BE2C (cell line): ENCODE results near the gene TNNI2.

Experiments
- DNase-seq: peaks from one replicate; pipeline ENCODE4 v3.0.0-alpha.2; 2020
- H3K27me3 ChIP-seq: fragments of 250-450 bp; sonication (Bioruptor Pico); 2 replicates; pipeline ENCODE4 v1.5.1; 2020; ENCODE audit warnings: mild to moderate bottlenecking
- H3K36me3 ChIP-seq: fragments of 250-450 bp; sonication (Bioruptor Pico); 2 replicates; pipeline ENCODE4 v1.5.1; 2020; ENCODE audit warnings: mild to moderate bottlenecking
- H3K4me1 ChIP-seq: fragments of 250-450 bp; sonication (Bioruptor Pico); 2 replicates; pipeline ENCODE4 v1.5.1; 2020
- H3K4me3 ChIP-seq: 2 replicates; pipeline ENCODE4 v1.5.1; 2011; ENCODE audit warnings: low read depth, low read length
- H3K9me3 ChIP-seq: fragments of 250-450 bp; sonication (Bioruptor Pico); 2 replicates; pipeline ENCODE4 v1.5.1; 2020
- CTCF ChIP-seq: IDR thresholded peaks from 2 replicates; pipeline ENCODE4 v1.5.1; 2012; ENCODE audit warnings: mild to moderate bottlenecking, low read depth, low read length

TNNI2 gene

GRCh38 chr11:1878137-1879031, 39.6 kb downstream of the TNNI2 start:
- Histone ChIP-seq H3K9me3 (no peaks in the 10 kb centered on the region), H3K36me3 (no peaks in the 10 kb centered on the region), H3K27me3 (no peaks in the 10 kb centered on the region), H3K4me1 (peaks cover 15% of the 10 kb centered on the region), H3K4me3 (no peak overlapping the region)
- no peak for TF ChIP-seq CTCF
- DNase-seq, result no peak

GRCh38 chr11:1879342-1879940, 40.7 kb downstream of the TNNI2 start:
- H3K9me3 ChIP-seq, result no peaks in the 10 kb centered on the region
- H3K36me3 ChIP-seq, result no peaks in the 10 kb centered on the region
- no peak for DNase-seq
- H3K4me3 ChIP-seq, result no peak overlapping the region
- peaks cover 15% of the 10 kb centered on the region for H3K4me1 ChIP-seq
- no peak for TF ChIP-seq CTCF
- no peaks in the 10 kb centered on the region for H3K27me3 ChIP-seq

- DNase-seq, result no peak
- H3K4me3 ChIP-seq, result no peak overlapping the region
- no peaks in the 10 kb centered on the region for H3K27me3 ChIP-seq
- TF ChIP-seq CTCF, result no peak
- no peaks in the 10 kb centered on the region for H3K9me3 ChIP-seq
- H3K4me1 ChIP-seq, result peaks cover 15% of the 10 kb centered on the region
- no peaks in the 10 kb centered on the region for H3K36me3 ChIP-seq
Measured at GRCh38 chr11:1879941-1880720, 41.4 kb downstream of the TNNI2 start.

GRCh38 chr11:1880746-1881441, 42.1 kb downstream of the TNNI2 start:
- no peak for DNase-seq
- no peak for TF ChIP-seq CTCF
- peaks cover 15% of the 10 kb centered on the region for H3K4me1 ChIP-seq
- H3K27me3 ChIP-seq, result no peaks in the 10 kb centered on the region
- no peak overlapping the region for H3K4me3 ChIP-seq
- H3K9me3 ChIP-seq, result no peaks in the 10 kb centered on the region
- no peaks in the 10 kb centered on the region for H3K36me3 ChIP-seq

GRCh38 chr11:1881442-1882264, 42.9 kb downstream of the TNNI2 start:
- H3K27me3 ChIP-seq, result no peaks in the 10 kb centered on the region
- DNase-seq, result no peak
- H3K4me3 ChIP-seq, result no peak overlapping the region
- no peaks in the 10 kb centered on the region for H3K9me3 ChIP-seq
- H3K4me1 ChIP-seq, result peaks cover 9% of the 10 kb centered on the region
- TF ChIP-seq CTCF, result no peak
- H3K36me3 ChIP-seq, result no peaks in the 10 kb centered on the region
